OCI-LY3 (cell line): Measurements from ENCODE around the gene SPON1.

Experiments used
- EZH2phosphoT487 ChIP-seq: fragments of 200-600 bp; shearing (Covaris generic); IDR thresholded peaks from 2 replicates; pipeline ENCODE4 v1.6.1; 2018; ENCODE audit warnings: antibody characterized with exemption, mixed run types, low read depth
- TF ChIP-seq, protein P1 (sequence below): fragments of 200-600, 300-600 bp; sonication (generic); IDR thresholded peaks from 2 replicates; pipeline ENCODE4 v1.5.1; 2014; ENCODE audit warnings: antibody characterized with exemption, low read length, low read depth

DNA sequence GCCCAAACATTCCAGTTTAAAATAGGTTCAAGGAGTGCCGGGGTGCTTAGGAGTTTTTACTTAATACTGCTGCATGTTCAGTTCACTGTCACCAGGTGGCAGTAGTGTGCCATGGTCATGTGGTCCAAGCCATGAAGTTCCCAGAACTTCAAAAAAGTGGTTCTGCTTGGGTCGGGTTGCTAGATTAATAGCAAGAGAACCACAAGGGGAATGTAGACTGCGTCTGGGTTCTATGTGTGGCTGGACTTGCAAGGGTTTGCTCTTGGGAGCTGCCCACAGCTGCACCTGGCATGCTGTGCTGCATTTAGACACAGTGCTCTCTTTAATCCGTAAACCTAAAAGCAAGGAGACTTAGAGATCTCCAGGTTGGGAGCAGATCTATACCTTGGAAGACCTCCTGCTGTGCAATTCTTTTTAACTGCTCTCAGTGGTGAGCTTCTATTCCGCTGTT, 6.5 kb upstream of the SPON1 start:
- TF ChIP-seq, protein P1, sequence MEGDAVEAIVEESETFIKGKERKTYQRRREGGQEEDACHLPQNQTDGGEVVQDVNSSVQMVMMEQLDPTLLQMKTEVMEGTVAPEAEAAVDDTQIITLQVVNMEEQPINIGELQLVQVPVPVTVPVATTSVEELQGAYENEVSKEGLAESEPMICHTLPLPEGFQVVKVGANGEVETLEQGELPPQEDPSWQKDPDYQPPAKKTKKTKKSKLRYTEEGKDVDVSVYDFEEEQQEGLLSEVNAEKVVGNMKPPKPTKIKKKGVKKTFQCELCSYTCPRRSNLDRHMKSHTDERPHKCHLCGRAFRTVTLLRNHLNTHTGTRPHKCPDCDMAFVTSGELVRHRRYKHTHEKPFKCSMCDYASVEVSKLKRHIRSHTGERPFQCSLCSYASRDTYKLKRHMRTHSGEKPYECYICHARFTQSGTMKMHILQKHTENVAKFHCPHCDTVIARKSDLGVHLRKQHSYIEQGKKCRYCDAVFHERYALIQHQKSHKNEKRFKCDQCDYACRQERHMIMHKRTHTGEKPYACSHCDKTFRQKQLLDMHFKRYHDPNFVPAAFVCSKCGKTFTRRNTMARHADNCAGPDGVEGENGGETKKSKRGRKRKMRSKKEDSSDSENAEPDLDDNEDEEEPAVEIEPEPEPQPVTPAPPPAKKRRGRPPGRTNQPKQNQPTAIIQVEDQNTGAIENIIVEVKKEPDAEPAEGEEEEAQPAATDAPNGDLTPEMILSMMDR, result peak; percentile 82
- TF ChIP-seq EZH2phosphoT487, result no peak
